WERI-Rb-1 (cell line): ENCODE results near the gene RTN4RL1.
A peak's percentile ranks its signal among the peaks of the same experiment; 100 is the strongest.

Source experiments
- DNase-seq: peaks from one replicate; pipeline ENCODE4 v3.0.0-alpha.2; 2020
- H3K27ac ChIP-seq: fragments of 250-450 bp; sonication (Bioruptor Pico); 2 replicates; pipeline ENCODE4 v1.5.1; 2020; ENCODE audit warnings: mild to moderate bottlenecking, moderate library complexity
- H3K27me3 ChIP-seq: fragments of 250-450 bp; sonication (Bioruptor Pico); 2 replicates; pipeline ENCODE4 v1.5.1; 2021; ENCODE audit warnings: mild to moderate bottlenecking, low read depth, moderate library complexity; ENCODE audit not compliant: insufficient read depth, severe bottlenecking
- H3K36me3 ChIP-seq: fragments of 250-450 bp; sonication (Bioruptor Pico); 2 replicates; pipeline ENCODE4 v1.5.1; 2020; ENCODE audit warnings: mild to moderate bottlenecking, moderate library complexity
- H3K4me3 ChIP-seq: 2 replicates; pipeline ENCODE4 v1.5.1; 2011; ENCODE audit warnings: low read depth, mild to moderate bottlenecking, control low read depth, low read length
- H3K9me3 ChIP-seq: fragments of 250-450 bp; sonication (Bioruptor Pico); 2 replicates; pipeline ENCODE4 v1.5.1; 2021; ENCODE audit warnings: mild to moderate bottlenecking, moderate library complexity; ENCODE audit not compliant: severe bottlenecking
- CTCF ChIP-seq: IDR thresholded peaks from 2 replicates; pipeline ENCODE4 v1.5.1; 2011; ENCODE audit warnings: low read depth, mild to moderate bottlenecking, control low read depth, inconsistent platforms, low read length

RTN4RL1 gene

GRCh38 chr17:2061441-2061958, 36.4 kb upstream of the RTN4RL1 start:
- no peak for TF ChIP-seq CTCF
- Histone ChIP-seq H3K36me3 (peaks cover 42% of the 10 kb centered on the region), H3K27ac (no peak overlapping the region), H3K27me3 (no peaks in the 10 kb centered on the region), H3K4me3 (no peak overlapping the region), H3K9me3 (no peaks in the 10 kb centered on the region)
- DNase-seq = no peak

GRCh38 chr17:2060681-2061440, 35.7 kb upstream of the RTN4RL1 start:
- no peak overlapping the region for H3K4me3 ChIP-seq
- no peaks in the 10 kb centered on the region for H3K27me3 ChIP-seq
- H3K27ac ChIP-seq = no peak overlapping the region
- DNase-seq = no peak
- peaks cover 35% of the 10 kb centered on the region for H3K36me3 ChIP-seq
- H3K9me3 ChIP-seq = no peaks in the 10 kb centered on the region
- no peak for TF ChIP-seq CTCF

- peaks cover 30% of the 10 kb centered on the region for H3K36me3 ChIP-seq
- H3K4me3 ChIP-seq = no peak overlapping the region
- no peaks in the 10 kb centered on the region for H3K9me3 ChIP-seq
- H3K27ac ChIP-seq = no peak overlapping the region
- TF ChIP-seq CTCF = no peak
- DNase-seq = no peak
- no peaks in the 10 kb centered on the region for H3K27me3 ChIP-seq
These were observed 35.2 kb upstream of the RTN4RL1 start for GRCh38 chr17:2060385-2060658.

GRCh38 chr17:2059547-2060384, 34.6 kb upstream of the RTN4RL1 start:
- no peak for DNase-seq
- Histone ChIP-seq H3K9me3 (no peaks in the 10 kb centered on the region), H3K27ac (no peak overlapping the region), H3K36me3 (peaks cover 27% of the 10 kb centered on the region), H3K4me3 (no peak overlapping the region), H3K27me3 (no peaks in the 10 kb centered on the region)
- no peak for TF ChIP-seq CTCF

GRCh38 chr17:2058586-2059546, 33.7 kb upstream of the RTN4RL1 start:
- Histone ChIP-seq H3K36me3 (peaks cover 18% of the 10 kb centered on the region), H3K27me3 (no peaks in the 10 kb centered on the region), H3K9me3 (no peaks in the 10 kb centered on the region), H3K4me3 (no peak overlapping the region), H3K27ac (no peak overlapping the region)
- no peak for DNase-seq
- peak; percentile 72 for TF ChIP-seq CTCF
